Fibroblast of lung (primary cell): ENCODE data around the gene MACROD1. TPM values are rescaled to one million over a fixed set of nuclear protein-coding genes. Genes with fewer than 3 reads are reported as not detected.

ENCODE experiments used
- DNase-seq, 2 donors: peaks; one replicate each; pipeline versions ENCODE4 v3.0.0 to v3.0.0-alpha.2; 2010; ENCODE audit warnings: low read depth in 2 of 2
- H2AFZ ChIP-seq: 2 replicates; pipeline ENCODE4 v1.5.1; 2012; ENCODE audit warnings: low read length, control low read depth, inconsistent platforms
- H3K27ac ChIP-seq: 2 replicates; pipeline ENCODE4 v1.5.1; 2011; ENCODE audit warnings: low read length, control low read depth; ENCODE audit not compliant: insufficient read depth
- H3K27me3 ChIP-seq: 2 replicates; pipeline ENCODE4 v1.5.1; 2011; ENCODE audit warnings: mild to moderate bottlenecking, low read length; ENCODE audit not compliant: control insufficient read depth, insufficient read depth
- H3K36me3 ChIP-seq: 2 replicates; pipeline ENCODE4 v1.5.1; 2011; ENCODE audit warnings: low read length; ENCODE audit not compliant: control insufficient read depth, insufficient read depth
- H3K4me1 ChIP-seq: 2 replicates; pipeline ENCODE4 v1.5.1; 2011; ENCODE audit warnings: low read length; ENCODE audit not compliant: control insufficient read depth, insufficient read depth; ENCODE audit errors: extremely low read depth
- H3K4me2 ChIP-seq: 2 replicates; pipeline ENCODE4 v1.5.1; 2011; ENCODE audit warnings: low read length, control low read depth; ENCODE audit not compliant: insufficient read depth; ENCODE audit errors: extremely low read depth
- H3K4me3 ChIP-seq, 4 experiments: fragments of 200-600 bp in 1 of 4; sonication (generic) in 1 of 4; replicated peaks in 1 of 4; 2 replicates each; pipeline ENCODE4 v1.5.1; 2011 to 2016; ENCODE audit warnings: low read length in 4 of 4, low read depth in 3 of 4, mild to moderate bottlenecking in 3 of 4, control low read depth in 2 of 4, inconsistent platforms in 1 of 4, mixed read lengths in 1 of 4; ENCODE audit not compliant: insufficient read depth in 1 of 4; ENCODE audit errors: control extremely low read depth in 1 of 4
- H3K79me2 ChIP-seq: 2 replicates; pipeline ENCODE4 v1.5.1; 2012; ENCODE audit warnings: mild to moderate bottlenecking, low read length, inconsistent platforms; ENCODE audit not compliant: control insufficient read depth, insufficient read depth
- H3K9ac ChIP-seq: 2 replicates; pipeline ENCODE4 v1.5.1; 2011; ENCODE audit warnings: mild to moderate bottlenecking, low read length, control low read depth; ENCODE audit not compliant: insufficient read depth
- H3K9me3 ChIP-seq: 2 replicates; pipeline ENCODE4 v1.5.1; 2012; ENCODE audit warnings: low read depth, low read length; ENCODE audit not compliant: control insufficient read depth, insufficient read depth
- H4K20me1 ChIP-seq: 2 replicates; pipeline ENCODE4 v1.5.1; 2011; ENCODE audit warnings: low read length; ENCODE audit not compliant: control insufficient read depth, insufficient read depth; ENCODE audit errors: extremely low read depth
- CTCF ChIP-seq, 2 donors: IDR thresholded peaks in 1 of 2; conservative IDR thresholded peaks in 1 of 2; 1 replicate in 1 of 2; 2 replicates in 1 of 2; pipeline ENCODE4 v1.5.1; 2011 to 2012; ENCODE audit warnings: low read length in 2 of 2, control low read depth in 1 of 2, inconsistent platforms in 1 of 2, low read depth in 1 of 2, mild to moderate bottlenecking in 1 of 2
- EZH2 ChIP-seq: IDR thresholded peaks from 2 replicates; pipeline ENCODE4 v1.5.1; 2012; ENCODE audit warnings: low read length, control low read depth, mild to moderate bottlenecking; ENCODE audit errors: missing control alignments
- polyA plus RNA-seq, 2 donors: library from polyadenylated mRNA; depleted of rRNA in 1 of 2; stranded (reverse) in 1 of 2; unstranded in 1 of 2; fragments of >200 nt; gene quantifications; 2 replicates each; pipeline ENCODE4 v1.2.1, GENCODE V29; 2011 to 2012; ENCODE audit warnings: missing spikeins in 1 of 2
- total RNA-seq: library from RNA; depleted of rRNA; stranded (reverse); fragments of >200 nt; gene quantifications from 2 replicates; pipeline ENCODE4 v1.2.1, GENCODE V29; 2014

The MACROD1 gene
- total and polyA plus RNA-seq, 2 donors (not counting 1 experiment from before 2014, with no cell fraction given) = 8.8 to 24.8 TPM

GRCh38 chr11:64019106-64020037 lies 146.5 kb downstream of the MACROD1 start:
- H3K4me3 ChIP-seq = no peak overlapping the region
- H2AFZ ChIP-seq = no peak overlapping the region
- no peaks in the 10 kb centered on the region for H3K36me3 ChIP-seq
- no peak overlapping the region for H3K27ac ChIP-seq
- H4K20me1 ChIP-seq = peaks cover 3% of the 10 kb centered on the region
- no peak for DNase-seq
- no peaks in the 10 kb centered on the region for H3K27me3 ChIP-seq
- H3K4me1 ChIP-seq = no peaks in the 10 kb centered on the region
- H3K4me2 ChIP-seq = no peak overlapping the region
- no peak for TF ChIP-seq EZH2
- no peak for TF ChIP-seq CTCF (conservative IDR thresholded peaks at IDR 0.05 in 1 of 2, IDR thresholded peaks at IDR 0.05 in 1 of 2; ENCODE audit: low read depth in 1 of 2, low read length in 2 of 2)
- H3K79me2 ChIP-seq = no peaks in the 10 kb centered on the region
- H3K9me3 ChIP-seq = no peaks in the 10 kb centered on the region
- H3K9ac ChIP-seq = no peak overlapping the region

- no peak for TF ChIP-seq EZH2
- no peak for TF ChIP-seq CTCF (conservative IDR thresholded peaks at IDR 0.05 in 1 of 2, IDR thresholded peaks at IDR 0.05 in 1 of 2; ENCODE audit: low read depth in 1 of 2, low read length in 2 of 2)
- H3K36me3 ChIP-seq = no peaks in the 10 kb centered on the region
- H3K4me2 ChIP-seq = no peak overlapping the region
- H2AFZ ChIP-seq = no peak overlapping the region
- H3K27ac ChIP-seq = no peak overlapping the region
- no peaks in the 10 kb centered on the region for H3K4me1 ChIP-seq
- H3K4me3 ChIP-seq = no peak overlapping the region
- peaks cover 3% of the 10 kb centered on the region for H4K20me1 ChIP-seq
- H3K9ac ChIP-seq = no peak overlapping the region
- H3K79me2 ChIP-seq = no peaks in the 10 kb centered on the region
- no peaks in the 10 kb centered on the region for H3K9me3 ChIP-seq
- H3K27me3 ChIP-seq = no peaks in the 10 kb centered on the region
- DNase-seq = no peak
These were observed 147.6 kb downstream of the MACROD1 start for GRCh38 chr11:64018310-64018709.

GRCh38 chr11:64017945-64018224 lies 148.0 kb downstream of the MACROD1 start:
- peaks cover 3% of the 10 kb centered on the region for H4K20me1 ChIP-seq
- no peak overlapping the region for H3K4me2 ChIP-seq
- no peaks in the 10 kb centered on the region for H3K4me1 ChIP-seq
- no peak overlapping the region for H2AFZ ChIP-seq
- no peak for DNase-seq
- H3K27ac ChIP-seq = no peak overlapping the region
- no peak overlapping the region for H3K9ac ChIP-seq
- H3K9me3 ChIP-seq = no peaks in the 10 kb centered on the region
- no peaks in the 10 kb centered on the region for H3K27me3 ChIP-seq
- no peaks in the 10 kb centered on the region for H3K36me3 ChIP-seq
- no peaks in the 10 kb centered on the region for H3K79me2 ChIP-seq
- no peak for TF ChIP-seq EZH2
- no peak for TF ChIP-seq CTCF (conservative IDR thresholded peaks at IDR 0.05 in 1 of 2, IDR thresholded peaks at IDR 0.05 in 1 of 2; ENCODE audit: low read depth in 1 of 2, low read length in 2 of 2)
- H3K4me3 ChIP-seq = no peak overlapping the region
